ENCODE measurements around the gene PIPOX.

- TF ChIP-seq CTCF (IDR thresholded peaks at IDR 0.05; ENCODE audit: extremely low read depth in 1 of 2, insufficient read depth in 1 of 2, low read depth in 1 of 2, low read length in 2 of 2): no peak
- no peak for TF ChIP-seq POLR2A (IDR thresholded peaks at IDR 0.05; ENCODE audit: low read depth, low read length)
- TF ChIP-seq GATA2 (IDR thresholded peaks at IDR 0.05; ENCODE audit: insufficient read depth, insufficient read length, low read depth, low read length): no peak
- no peak for TF ChIP-seq EZH2 (IDR thresholded peaks at IDR 0.05; ENCODE audit: borderline replicate concordance, low read depth, low read length, severe bottlenecking)
- no peak for TF ChIP-seq POLR2AphosphoS5 (IDR thresholded peaks at IDR 0.05; ENCODE audit: insufficient read depth, low read depth, low read length)
- TF ChIP-seq MAX (IDR thresholded peaks at IDR 0.05; ENCODE audit: insufficient read depth, insufficient read length): no peak
- no peak for TF ChIP-seq JUN (IDR thresholded peaks at IDR 0.05; ENCODE audit: borderline replicate concordance, insufficient read depth, insufficient read length, low read depth)
- no peak for TF ChIP-seq FOS (IDR thresholded peaks at IDR 0.05; ENCODE audit: borderline replicate concordance, insufficient read depth, low read length)
- TF ChIP-seq MYC (IDR thresholded peaks at IDR 0.05; ENCODE audit: low read depth, low read length): no peak
Measured at GRCh38 chr17:29032857-29033197, 10.1 kb upstream of the PIPOX start.
